ENCODE data around the gene ATP5F1E. TPM values are rescaled to one million over a fixed set of nuclear protein-coding genes. Genes with fewer than 3 reads are reported as not detected.
A peak's percentile ranks its signal among the peaks of the same experiment; 100 is the strongest.

Gene ATP5F1E
- total RNA-seq, 4 donors from 2014 or later = 13.3 to 57.8 (median 32.4) TPM

DNA sequence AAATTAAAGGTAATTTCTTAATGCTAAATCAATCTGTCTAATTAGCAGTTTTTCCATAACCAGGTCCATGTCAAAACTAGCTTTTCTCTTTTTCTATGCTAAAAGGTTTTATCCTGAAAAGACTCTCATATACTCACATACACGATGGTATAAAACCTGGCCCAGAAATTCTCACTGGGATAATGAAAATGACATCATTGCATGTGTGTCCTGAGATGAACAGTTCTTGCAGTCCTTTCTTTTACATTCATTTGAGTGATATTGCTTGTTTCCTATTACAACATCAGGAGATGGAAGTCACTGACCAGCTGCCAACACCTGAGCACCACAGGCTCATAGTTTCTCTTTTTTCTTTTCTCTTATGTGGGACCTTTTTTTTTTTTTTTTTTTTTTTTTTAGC, 18.3 kb upstream of the ATP5F1E start:
- no peaks in the 10 kb centered on the region for H3K9me3 ChIP-seq
- peaks cover 2 to 3% of the 10 kb centered on the region in 2 donors for H3K4me1 ChIP-seq
- no peak for TF ChIP-seq POLR2A (IDR thresholded peaks at IDR 0.05)
- TF ChIP-seq, protein P1, sequence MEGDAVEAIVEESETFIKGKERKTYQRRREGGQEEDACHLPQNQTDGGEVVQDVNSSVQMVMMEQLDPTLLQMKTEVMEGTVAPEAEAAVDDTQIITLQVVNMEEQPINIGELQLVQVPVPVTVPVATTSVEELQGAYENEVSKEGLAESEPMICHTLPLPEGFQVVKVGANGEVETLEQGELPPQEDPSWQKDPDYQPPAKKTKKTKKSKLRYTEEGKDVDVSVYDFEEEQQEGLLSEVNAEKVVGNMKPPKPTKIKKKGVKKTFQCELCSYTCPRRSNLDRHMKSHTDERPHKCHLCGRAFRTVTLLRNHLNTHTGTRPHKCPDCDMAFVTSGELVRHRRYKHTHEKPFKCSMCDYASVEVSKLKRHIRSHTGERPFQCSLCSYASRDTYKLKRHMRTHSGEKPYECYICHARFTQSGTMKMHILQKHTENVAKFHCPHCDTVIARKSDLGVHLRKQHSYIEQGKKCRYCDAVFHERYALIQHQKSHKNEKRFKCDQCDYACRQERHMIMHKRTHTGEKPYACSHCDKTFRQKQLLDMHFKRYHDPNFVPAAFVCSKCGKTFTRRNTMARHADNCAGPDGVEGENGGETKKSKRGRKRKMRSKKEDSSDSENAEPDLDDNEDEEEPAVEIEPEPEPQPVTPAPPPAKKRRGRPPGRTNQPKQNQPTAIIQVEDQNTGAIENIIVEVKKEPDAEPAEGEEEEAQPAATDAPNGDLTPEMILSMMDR (IDR thresholded peaks at IDR 0.05) = no peak
- no peaks in the 10 kb centered on the region for H3K36me3 ChIP-seq
- no peak overlapping the region for H3K4me3 ChIP-seq (replicated peaks in 1 of 3)
- intact Hi-C loops (cut with DNase I) = no loop called here
- no peak for DNase-seq
- no peaks in the 10 kb centered on the region for H3K27me3 ChIP-seq
- WGBS, 2 donors = 80 to 86% methylated on average over 1 of the region's 1 CpG
- no peak overlapping the region for H3K27ac ChIP-seq

DNA sequence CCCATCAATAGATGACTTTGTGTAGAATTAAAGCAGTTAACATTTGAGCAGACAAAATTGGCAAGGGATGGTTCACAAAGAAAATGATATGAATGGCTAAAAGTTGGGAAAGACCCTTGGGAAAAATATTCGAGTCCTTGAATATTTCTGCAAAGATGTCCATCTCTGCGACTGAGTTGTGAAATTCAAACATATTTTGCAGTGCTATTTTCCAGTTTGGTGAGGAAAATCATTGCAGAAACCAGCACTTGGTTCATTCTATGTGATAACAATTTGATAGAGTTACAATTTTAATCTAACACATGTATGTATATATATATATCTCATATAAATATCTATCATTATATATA, 16.5 kb upstream of the ATP5F1E start:
- no peak for DNase-seq
- TF ChIP-seq, protein P1 (IDR thresholded peaks at IDR 0.05) = no peak
- no peak for TF ChIP-seq POLR2A (IDR thresholded peaks at IDR 0.05)
- 77% methylated on average over 2 of the region's 2 CpGs for WGBS, 2 donors
- intact Hi-C loops (cut with DNase I) = no loop called here
- no peaks in the 10 kb centered on the region for H3K36me3 ChIP-seq
- peaks cover 18% of the 10 kb centered on the region in 2 donors for H3K4me1 ChIP-seq
- no peaks in the 10 kb centered on the region for H3K27me3 ChIP-seq
- no peak overlapping the region for H3K4me3 ChIP-seq (replicated peaks in 1 of 3)
- H3K9me3 ChIP-seq = no peaks in the 10 kb centered on the region
- no peak overlapping the region for H3K27ac ChIP-seq

DNA sequence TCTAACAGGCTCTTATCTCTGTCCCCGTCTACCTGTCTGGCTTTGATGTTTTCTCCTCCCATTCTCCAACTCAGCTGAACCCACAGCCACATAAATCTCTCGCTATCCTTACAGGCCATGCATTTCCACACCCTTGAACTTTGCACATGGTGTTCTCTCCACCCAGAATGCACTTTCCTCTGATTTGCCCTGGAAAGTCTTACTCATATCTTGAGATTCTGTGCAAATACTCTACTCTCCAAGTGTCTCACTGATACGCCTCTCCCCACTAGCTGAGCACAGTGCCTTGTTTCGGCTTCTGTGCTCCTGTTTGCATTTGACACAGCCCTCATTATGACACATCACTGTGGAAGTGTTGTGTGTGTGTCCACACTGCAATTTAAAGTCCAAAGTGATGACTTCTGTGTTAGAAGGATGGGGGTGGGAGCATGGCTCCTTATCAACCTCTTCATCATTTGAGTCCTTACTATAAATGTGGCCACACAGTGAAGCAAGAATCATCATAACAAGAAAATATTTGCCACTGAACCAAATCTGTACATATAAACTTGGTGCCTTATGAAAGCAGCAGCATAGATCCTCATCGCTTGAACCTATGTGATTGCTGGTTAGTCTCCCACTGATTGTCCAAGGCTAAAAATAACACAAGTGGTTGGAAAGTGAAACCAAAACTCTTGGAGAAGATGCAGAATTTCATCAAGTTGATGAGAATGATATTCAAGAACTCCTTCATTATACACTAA, 16.0 kb upstream of the ATP5F1E start:
- no peak for TF ChIP-seq POLR2A (IDR thresholded peaks at IDR 0.05)
- TF ChIP-seq, protein P1 (IDR thresholded peaks at IDR 0.05) = no peak
- 86 to 91% methylated on average over 5 of the region's 5 CpGs for WGBS, 2 donors
- Histone ChIP-seq H3K4me1 (peaks cover 23% of the 10 kb centered on the region in 2 donors), H3K36me3 (no peaks in the 10 kb centered on the region), H3K27ac (no peak overlapping the region), H3K9me3 (no peaks in the 10 kb centered on the region), H3K27me3 (no peaks in the 10 kb centered on the region), H3K4me3 (replicated peaks in 1 of 3) (no peak overlapping the region)
- intact Hi-C loops (cut with DNase I) = no loop called here
- no peak for DNase-seq

DNA sequence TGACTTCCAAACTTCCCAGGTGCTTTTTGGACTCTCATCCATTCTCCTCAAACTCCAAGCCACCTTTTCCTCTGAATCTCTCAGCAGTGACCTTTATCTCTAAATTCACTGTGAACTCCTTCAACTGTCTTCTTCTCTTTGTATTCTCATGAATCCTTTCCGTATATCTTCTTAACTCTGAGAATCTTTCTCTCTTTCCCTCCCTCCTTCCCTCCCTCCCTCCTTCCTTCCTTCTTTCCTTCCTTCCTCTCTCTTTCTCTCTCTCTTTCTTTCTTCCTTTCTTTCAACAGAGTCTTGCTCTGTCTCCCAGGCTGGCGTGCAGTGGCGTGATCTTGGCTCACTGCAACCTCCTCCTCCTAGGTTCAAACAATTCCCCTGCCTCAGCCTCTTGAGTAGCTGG, 14.7 kb upstream of the ATP5F1E start:
- DNase-seq = no peak
- H3K4me3 ChIP-seq (replicated peaks in 1 of 3) = no peak overlapping the region
- no peak overlapping the region for H3K27ac ChIP-seq
- H3K4me1 ChIP-seq = peaks cover 26% of the 10 kb centered on the region in 2 donors
- 96 to 97% methylated on average over 3 of the region's 3 CpGs for WGBS, 2 donors
- TF ChIP-seq, protein P1 (IDR thresholded peaks at IDR 0.05) = no peak
- no peak for TF ChIP-seq POLR2A (IDR thresholded peaks at IDR 0.05)
- no peaks in the 10 kb centered on the region for H3K9me3 ChIP-seq
- no peaks in the 10 kb centered on the region for H3K27me3 ChIP-seq
- H3K36me3 ChIP-seq = no peaks in the 10 kb centered on the region
- intact Hi-C loops (cut with DNase I) = no loop called here

DNA sequence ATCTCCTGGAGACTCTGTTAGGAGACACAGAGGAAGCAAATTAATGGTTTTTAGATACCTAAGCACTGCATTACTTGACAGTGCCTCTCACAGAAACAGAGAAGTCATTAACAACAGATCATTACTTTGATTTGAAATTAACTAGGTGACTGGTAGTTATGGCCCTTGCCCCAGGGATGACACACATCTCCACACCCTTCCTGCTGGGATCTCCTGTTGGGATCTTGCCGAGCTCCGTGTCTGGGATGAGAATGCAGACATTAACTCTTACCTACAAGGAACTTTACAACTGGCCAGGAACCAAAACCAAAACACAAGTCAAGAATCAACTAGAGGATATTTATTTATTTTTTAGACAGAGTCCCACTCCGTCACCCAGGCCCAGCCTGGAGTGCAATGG, 12.7 kb upstream of the ATP5F1E start:
- peak overlapping the region; percentile 84 to 94 (median 92) for H3K27ac ChIP-seq
- no peaks in the 10 kb centered on the region for H3K9me3 ChIP-seq
- no peak overlapping the region for H3K4me3 ChIP-seq (replicated peaks in 1 of 3)
- peaks cover 45 to 46% of the 10 kb centered on the region in 2 donors for H3K4me1 ChIP-seq
- no peak for DNase-seq
- no peak for TF ChIP-seq POLR2A (IDR thresholded peaks at IDR 0.05)
- TF ChIP-seq, protein P1 (IDR thresholded peaks at IDR 0.05) = no peak
- intact Hi-C loops (cut with DNase I) = loop anchor here (5.0 kb wide), 1 partner anchor 152 kb away; no protein-coding TSS in a partner anchor
- no peaks in the 10 kb centered on the region for H3K27me3 ChIP-seq
- H3K36me3 ChIP-seq = no peaks in the 10 kb centered on the region
- WGBS, 2 donors = 74 to 94% methylated on average over 3 of the region's 3 CpGs
